GM06990 (cell line): ENCODE measurements around the gene GKN2.

Experiments
- DNase-seq: peaks from one replicate; pipeline ENCODE4 v3.0.0-alpha.2; 2011; ENCODE audit not compliant: insufficient read length; ENCODE audit errors: extremely low read depth
- H3K27me3 ChIP-seq: replicated peaks from 2 replicates; pipeline ENCODE4 v1.6.0; 2011; ENCODE audit warnings: low read length; ENCODE audit not compliant: control insufficient read depth, insufficient read depth
- H3K36me3 ChIP-seq: 2 replicates; pipeline ENCODE4 v1.5.1; 2011; ENCODE audit warnings: low read length; ENCODE audit not compliant: control insufficient read depth, insufficient read depth
- H3K4me3 ChIP-seq: replicated peaks from 2 replicates; pipeline ENCODE4 v1.5.1; 2011; ENCODE audit warnings: low read depth, mild to moderate bottlenecking, control low read depth, low read length
- CTCF ChIP-seq: IDR thresholded peaks from 2 replicates; pipeline ENCODE4 v1.5.1; 2011; ENCODE audit warnings: low read length, control low read depth, mild to moderate bottlenecking, inconsistent platforms; ENCODE audit not compliant: insufficient read depth, poor library complexity, severe bottlenecking

Gene GKN2

GRCh38 chr2:68993660-68994059 is 41.0 kb upstream of the GKN2 start:
- no peaks in the 10 kb centered on the region for H3K36me3 ChIP-seq
- H3K4me3 ChIP-seq, result no peak overlapping the region
- DNase-seq, result no peak
- H3K27me3 ChIP-seq, result peaks cover 1% of the 10 kb centered on the region; the same call in 1 of the 2 replicates
- no peak for TF ChIP-seq CTCF

GRCh38 chr2:68992933-68993332 is 40.2 kb upstream of the GKN2 start:
- H3K27me3 ChIP-seq, result peaks cover 1% of the 10 kb centered on the region; the same call in 1 of the 2 replicates
- H3K4me3 ChIP-seq, result no peak overlapping the region
- TF ChIP-seq CTCF, result no peak
- DNase-seq, result no peak
- H3K36me3 ChIP-seq, result no peaks in the 10 kb centered on the region

- no peak for TF ChIP-seq CTCF
- no peaks in the 10 kb centered on the region for H3K36me3 ChIP-seq
- peaks cover 1% of the 10 kb centered on the region; the same call in 1 of the 2 replicates for H3K27me3 ChIP-seq
- no peak for DNase-seq
- H3K4me3 ChIP-seq, result no peak overlapping the region
Observed at GRCh38 chr2:68992341-68992740, 39.6 kb upstream of the GKN2 start.

GRCh38 chr2:68989035-68989434 is 36.3 kb upstream of the GKN2 start:
- no peak for TF ChIP-seq CTCF
- Histone ChIP-seq H3K36me3 (no peaks in the 10 kb centered on the region), H3K4me3 (no peak overlapping the region), H3K27me3 (peaks cover 1% of the 10 kb centered on the region; the same call in 1 of the 2 replicates)
- DNase-seq, result no peak

GRCh38 chr2:68987021-68987503 is 34.4 kb upstream of the GKN2 start:
- DNase-seq, result no peak
- Histone ChIP-seq H3K36me3 (no peaks in the 10 kb centered on the region), H3K27me3 (peaks cover 1% of the 10 kb centered on the region; the same call in 1 of the 2 replicates), H3K4me3 (no peak overlapping the region)
- no peak for TF ChIP-seq CTCF

GRCh38 chr2:68980956-68981355 is 28.3 kb upstream of the GKN2 start:
- H3K4me3 ChIP-seq, result no peak overlapping the region
- no peak for DNase-seq
- no peak for TF ChIP-seq CTCF
- no peaks in the 10 kb centered on the region for H3K27me3 ChIP-seq
- H3K36me3 ChIP-seq, result no peaks in the 10 kb centered on the region
